Daoy (cell line): ENCODE data around the gene FBLN5. TPM values are rescaled to one million over a fixed set of nuclear protein-coding genes. Genes with fewer than 3 reads are reported as not detected.
"Not testable (repeated sequence)": the region's sequence is repeated elsewhere in the genome, so short reads cannot be mapped to it uniquely, and the experiment has no call there.

Experiments
- DNase-seq: peaks from one replicate; pipeline ENCODE4 v3.0.0-alpha.2; 2015; ENCODE audit warnings: low read depth
- total RNA-seq: library from RNA; depleted of rRNA; stranded (reverse); fragments of >200 nt; shearing (Covaris generic); gene quantifications from 2 replicates; pipeline ENCODE4 v1.2.3, GENCODE V29; 2014

Gene FBLN5
- total RNA-seq, 1 experiment from 2014 or later: 0.57 TPM

GRCh38 chr14:91904956-91905645 lies 42.4 kb downstream of the FBLN5 start:
- no peak for DNase-seq

- no peak for DNase-seq
Measured at GRCh38 chr14:91904483-91904882, 43.0 kb downstream of the FBLN5 start.

- no peak for DNase-seq
Measured at GRCh38 chr14:91903070-91903469, 44.4 kb downstream of the FBLN5 start.

- DNase-seq: no peak
Measured at GRCh38 chr14:91902336-91902735, 45.2 kb downstream of the FBLN5 start.

GRCh38 chr14:91901449-91902226 lies 45.9 kb downstream of the FBLN5 start:
- no peak for DNase-seq

GRCh38 chr14:91899806-91900205 lies 47.7 kb downstream of the FBLN5 start:
- DNase-seq: no peak

- no peak for DNase-seq
Measured at GRCh38 chr14:91899213-91899612, 48.3 kb downstream of the FBLN5 start.

GRCh38 chr14:91898372-91898771 lies 49.1 kb downstream of the FBLN5 start:
- no peak for DNase-seq

- not testable (repeated sequence) for DNase-seq
Measured at GRCh38 chr14:91897716-91898115, 49.8 kb downstream of the FBLN5 start.

GRCh38 chr14:91897106-91897701 lies 50.3 kb downstream of the FBLN5 start:
- DNase-seq: no peak

- DNase-seq: no peak
Measured at GRCh38 chr14:91896419-91896818, 51.1 kb downstream of the FBLN5 start.

- no peak for DNase-seq
Measured at GRCh38 chr14:91893669-91894068, 53.8 kb downstream of the FBLN5 start.

- DNase-seq: peak; percentile 49
Measured at GRCh38 chr14:91893007-91893406, 54.5 kb downstream of the FBLN5 start.

- peak; percentile 50 for DNase-seq
Measured at GRCh38 chr14:91891721-91892220, 55.7 kb downstream of the FBLN5 start.

GRCh38 chr14:91891101-91891500 lies 56.4 kb downstream of the FBLN5 start:
- DNase-seq: no peak

- no peak for DNase-seq
Measured at GRCh38 chr14:91890291-91890749, 57.2 kb downstream of the FBLN5 start.

- no peak for DNase-seq
Measured at GRCh38 chr14:91889477-91890211, 57.9 kb downstream of the FBLN5 start.

GRCh38 chr14:91888641-91889476 lies 58.6 kb downstream of the FBLN5 start:
- peak; percentile 64 for DNase-seq

- no peak for DNase-seq
Measured at GRCh38 chr14:91886961-91887360, 60.5 kb downstream of the FBLN5 start.

GRCh38 chr14:91885839-91886238 lies 61.7 kb downstream of the FBLN5 start:
- DNase-seq: no peak
